Activated CD8-positive, alpha-beta T cell treated with anti-CD3 and anti-CD28 coated beads for 36 hours (primary cell): ENCODE data around the gene DOP1B. TPM values are rescaled to one million over a fixed set of nuclear protein-coding genes. Genes with fewer than 3 reads are reported as not detected.

Source experiments
- ATAC-seq: fragments of 200-7000 bp; cut with Tn5 transposase; one replicate; pipeline ENCODE4 v1.10.0; 2021; ENCODE audit warnings: mild to moderate bottlenecking, moderate library complexity
- CTCF ChIA-PET: fragments of 350-600 bp; sonication (Branson Sonifier 250); formaldehyde crosslinking; loops from one replicate; lab custom pipeline; 2021; ENCODE audit warnings: antibody characterized with exemption; lab: Charles Lee
- POLR2A ChIA-PET: fragments of 350-600 bp; sonication (Branson Sonifier 250); formaldehyde crosslinking; loops from one replicate; lab custom pipeline; 2021; ENCODE audit warnings: antibody characterized with exemption; lab: Charles Lee
- DNase-seq: peaks from one replicate; pipeline ENCODE4 v3.0.0-alpha.2; 2020
- H3K27ac Mint-ChIP-seq: one replicate; pipeline ENCODE4 v1.8.0; 2021; ENCODE audit warnings: mild to moderate bottlenecking, mixed read lengths
- H3K27me3 Mint-ChIP-seq: one replicate; pipeline ENCODE4 v1.8.0; 2021; ENCODE audit warnings: mixed read lengths
- H3K36me3 Mint-ChIP-seq: one replicate; pipeline ENCODE4 v1.8.0; 2021; ENCODE audit warnings: low read depth, mixed read lengths
- H3K4me1 Mint-ChIP-seq: one replicate; pipeline ENCODE4 v1.8.0; 2021; ENCODE audit warnings: low read depth, mixed read lengths
- H3K4me3 Mint-ChIP-seq: one replicate; pipeline ENCODE4 v1.8.0; 2021; ENCODE audit warnings: mild to moderate bottlenecking, moderate library complexity, mixed read lengths
- H3K9me3 Mint-ChIP-seq: one replicate; pipeline ENCODE4 v1.8.0; 2021; ENCODE audit warnings: mixed read lengths
- intact Hi-C: fragments of 100-400 bp; cut with micrococcal nuclease; formaldehyde crosslinking; loops from one replicate; pipeline ENCODE4 v1.10.0; 2022
- total RNA-seq, 2 experiments: library from RNA; stranded (reverse); gene quantifications; one replicate each; pipeline ENCODE4 v1.2.3, GENCODE V29; 2021
- TF ChIP-seq, protein P1 (sequence below): fragments of 200-600 bp; IDR thresholded peaks from one replicate; pipeline ENCODE4 v1.8.0; 2022; ENCODE audit warnings: antibody characterized with exemption, mild to moderate bottlenecking

DOP1B gene
- total RNA-seq, 2 experiments from 2014 or later = 14.3 to 15.2 TPM

DNA sequence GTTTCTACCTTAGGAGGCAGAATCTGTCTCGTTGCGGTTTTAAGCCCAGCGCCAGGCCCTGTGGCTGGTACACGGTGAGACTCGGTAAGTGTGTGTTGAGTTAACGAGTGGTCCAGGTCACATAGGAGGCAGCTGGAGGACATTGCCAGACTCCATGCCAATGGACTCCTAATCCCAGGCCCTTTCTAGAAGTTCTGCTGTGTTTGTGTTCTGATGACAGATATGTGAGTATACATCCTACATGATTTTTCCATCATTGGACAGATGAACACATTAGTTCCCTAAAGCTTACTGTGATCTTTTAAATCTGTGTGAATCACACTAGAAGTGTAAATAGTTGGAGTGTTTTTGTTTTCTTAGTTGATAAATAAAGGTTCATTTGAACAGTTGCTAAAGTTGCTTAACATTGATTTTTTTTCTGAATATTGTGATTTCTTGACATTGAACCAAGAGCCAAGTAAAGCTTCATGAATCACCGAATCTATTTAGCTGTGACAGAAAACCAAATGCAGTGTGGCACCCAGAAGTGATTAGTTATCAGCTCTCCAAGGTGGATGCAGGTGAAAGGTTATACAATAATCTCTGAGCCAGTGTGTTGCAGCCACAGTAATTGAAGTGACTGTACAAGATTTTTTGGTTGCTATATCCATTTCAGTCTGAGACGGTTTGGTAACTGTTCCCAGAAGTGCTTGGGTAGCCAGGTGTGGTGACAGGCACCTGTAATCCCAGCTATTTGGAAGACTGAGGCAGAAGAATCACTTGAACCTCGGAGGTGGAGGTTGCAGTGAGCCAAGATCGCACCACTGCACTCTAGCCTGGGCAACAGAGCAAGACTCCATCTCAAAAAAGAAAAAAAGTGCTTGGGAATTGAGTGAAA lies 46.3 kb downstream of the DOP1B start:
- H3K9me3 Mint-ChIP-seq = no peaks in the 10 kb centered on the region
- H3K36me3 Mint-ChIP-seq = peaks cover 7% of the 10 kb centered on the region
- no peak overlapping the region for H3K4me3 Mint-ChIP-seq
- DNase-seq = no peak
- POLR2A ChIA-PET = interaction anchor here (1.2 to 2.0 kb wide), 3 partner anchors 27 to 177 kb away, joined by 3 to 6 read pairs (median 3); partner anchors contain the start of gene MORC3
- CTCF ChIA-PET = interaction anchor here (0.8 to 2.3 kb wide), 7 partner anchors 10 to 64 kb away, joined by 3 to 8 read pairs (median 4); no protein-coding TSS in a partner anchor
- H3K4me1 Mint-ChIP-seq = peaks cover 25% of the 10 kb centered on the region
- intact Hi-C loops = no loop called here
- ATAC-seq = no peak
- no peaks in the 10 kb centered on the region for H3K27me3 Mint-ChIP-seq
- TF ChIP-seq, protein P1, sequence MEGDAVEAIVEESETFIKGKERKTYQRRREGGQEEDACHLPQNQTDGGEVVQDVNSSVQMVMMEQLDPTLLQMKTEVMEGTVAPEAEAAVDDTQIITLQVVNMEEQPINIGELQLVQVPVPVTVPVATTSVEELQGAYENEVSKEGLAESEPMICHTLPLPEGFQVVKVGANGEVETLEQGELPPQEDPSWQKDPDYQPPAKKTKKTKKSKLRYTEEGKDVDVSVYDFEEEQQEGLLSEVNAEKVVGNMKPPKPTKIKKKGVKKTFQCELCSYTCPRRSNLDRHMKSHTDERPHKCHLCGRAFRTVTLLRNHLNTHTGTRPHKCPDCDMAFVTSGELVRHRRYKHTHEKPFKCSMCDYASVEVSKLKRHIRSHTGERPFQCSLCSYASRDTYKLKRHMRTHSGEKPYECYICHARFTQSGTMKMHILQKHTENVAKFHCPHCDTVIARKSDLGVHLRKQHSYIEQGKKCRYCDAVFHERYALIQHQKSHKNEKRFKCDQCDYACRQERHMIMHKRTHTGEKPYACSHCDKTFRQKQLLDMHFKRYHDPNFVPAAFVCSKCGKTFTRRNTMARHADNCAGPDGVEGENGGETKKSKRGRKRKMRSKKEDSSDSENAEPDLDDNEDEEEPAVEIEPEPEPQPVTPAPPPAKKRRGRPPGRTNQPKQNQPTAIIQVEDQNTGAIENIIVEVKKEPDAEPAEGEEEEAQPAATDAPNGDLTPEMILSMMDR = no peak
- no peak overlapping the region for H3K27ac Mint-ChIP-seq

DNA sequence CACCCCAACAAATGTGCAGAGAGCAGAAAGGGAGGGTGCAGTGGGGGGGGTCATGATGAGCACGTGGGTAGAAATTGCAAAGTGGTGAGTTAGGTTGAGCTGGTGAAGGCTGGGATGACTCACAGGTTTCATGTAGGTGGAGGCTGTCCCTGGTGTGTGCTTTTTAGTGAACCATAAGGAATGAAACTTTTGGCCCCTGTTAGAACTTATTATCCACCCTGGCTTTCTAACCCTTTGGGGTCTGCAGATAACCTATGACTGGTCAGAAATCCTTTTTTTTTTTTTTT lies 46.9 kb downstream of the DOP1B start:
- H3K4me3 Mint-ChIP-seq = no peak overlapping the region
- ChIA-PET POLR2A (interaction anchor here (1.2 to 2.0 kb wide), 3 partner anchors 28 to 177 kb away, joined by 3 to 6 read pairs (median 3); partner anchors contain the start of gene MORC3), CTCF (interaction anchor here (1.3 to 2.3 kb wide), 5 partner anchors 14 to 64 kb away, joined by 3 to 8 read pairs (median 5); no protein-coding TSS in a partner anchor)
- TF ChIP-seq, protein P1 = no peak
- H3K27me3 Mint-ChIP-seq = no peaks in the 10 kb centered on the region
- intact Hi-C loops = no loop called here
- DNase-seq (peak; percentile 77), ATAC-seq (peak; percentile 96)
- H3K4me1 Mint-ChIP-seq = peaks cover 25% of the 10 kb centered on the region
- peaks cover 7% of the 10 kb centered on the region for H3K36me3 Mint-ChIP-seq
- H3K27ac Mint-ChIP-seq = no peak overlapping the region
- H3K9me3 Mint-ChIP-seq = no peaks in the 10 kb centered on the region

DNA sequence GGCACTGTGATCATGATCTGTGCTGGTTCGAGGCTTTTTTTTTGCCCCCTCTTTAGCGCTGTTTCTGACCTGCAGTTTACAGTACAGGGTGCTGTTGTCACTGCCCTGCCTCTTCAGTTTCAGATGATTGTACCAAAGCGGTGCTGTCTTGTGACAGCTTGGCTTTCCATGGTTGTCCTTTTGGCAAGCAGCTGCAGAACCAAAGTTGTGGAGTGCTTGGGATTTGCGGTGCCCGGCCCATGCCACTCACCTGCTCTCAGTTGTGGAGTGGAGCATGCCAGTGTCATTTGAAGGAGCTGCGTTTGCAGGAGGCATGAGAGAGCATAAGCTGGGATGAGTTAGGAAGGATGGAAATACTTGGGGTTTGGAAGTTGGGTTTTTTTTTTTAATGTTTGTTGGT lies 48.4 kb downstream of the DOP1B start:
- Mint-ChIP-seq H3K9me3 (no peaks in the 10 kb centered on the region), H3K4me1 (peaks cover 29% of the 10 kb centered on the region), H3K27me3 (no peaks in the 10 kb centered on the region), H3K4me3 (no peak overlapping the region), H3K36me3 (peaks cover 2% of the 10 kb centered on the region), H3K27ac (no peak overlapping the region)
- intact Hi-C loops = no loop called here
- ChIA-PET CTCF (interaction anchor here (0.7 to 2.3 kb wide), 3 partner anchors 22 to 146 kb away, joined by 3 to 8 read pairs (median 3); no protein-coding TSS in a partner anchor), POLR2A (interaction anchor here (0.9 kb wide), 1 partner anchor 50 kb away, joined by 3 read pairs; no protein-coding TSS in a partner anchor)
- TF ChIP-seq, protein P1 = no peak
- ATAC-seq (no peak), DNase-seq (no peak)

DNA sequence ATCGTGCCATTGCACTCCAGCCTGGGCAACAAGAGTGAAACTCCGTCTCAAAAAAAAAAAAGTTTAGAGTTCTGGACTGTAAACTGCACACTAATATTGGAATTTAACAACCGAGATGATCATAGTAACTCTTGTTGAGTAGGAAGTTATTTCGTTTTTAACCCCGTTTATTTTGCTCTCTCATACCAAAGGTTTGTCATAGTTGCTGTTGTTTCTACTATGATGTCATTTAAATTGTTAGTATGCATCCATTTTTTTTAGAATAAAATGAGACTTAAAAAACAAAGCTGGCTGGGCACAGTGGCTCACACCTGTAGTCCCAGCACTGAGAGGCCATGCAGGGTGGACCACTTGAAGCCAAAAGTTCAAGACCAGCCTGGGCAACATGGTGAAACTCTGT lies 49.3 kb downstream of the DOP1B start:
- POLR2A ChIA-PET = no interaction called here
- no peak overlapping the region for H3K27ac Mint-ChIP-seq
- CTCF ChIA-PET = interaction anchor here (0.6 to 1.6 kb wide), 4 partner anchors 53 to 922 kb away, joined by 3 read pairs; no protein-coding TSS in a partner anchor
- H3K36me3 Mint-ChIP-seq = peaks cover 3% of the 10 kb centered on the region
- no peaks in the 10 kb centered on the region for H3K9me3 Mint-ChIP-seq
- TF ChIP-seq, protein P1 = no peak
- ATAC-seq = no peak
- intact Hi-C loops = no loop called here
- DNase-seq = no peak
- H3K4me1 Mint-ChIP-seq = peaks cover 30% of the 10 kb centered on the region
- no peaks in the 10 kb centered on the region for H3K27me3 Mint-ChIP-seq
- no peak overlapping the region for H3K4me3 Mint-ChIP-seq

Other genes starting within 250 kb of the DOP1B start
- gene SETD4, start 96.3 kb upstream of the DOP1B start, total RNA-seq = 10 to 100 TPM; 18.5 to 19.1 TPM
- 10 to 100 TPM; 37.1 to 43.2 TPM for gene CBR1, start 86.8 kb upstream of the DOP1B start, total RNA-seq
- 10 to 100 TPM; 13.5 to 14.8 TPM for gene CBR3, start 21.7 kb upstream of the DOP1B start, total RNA-seq
- 10 to 100 TPM; 20.4 to 20.7 TPM for gene MORC3, start 163.4 kb downstream of the DOP1B start, total RNA-seq
- 10 to 100 TPM; 30.9 to 34.7 TPM for gene CHAF1B, start 228.6 kb downstream of the DOP1B start, total RNA-seq